Right ventricle myocardium superior (tissue), 1 donor: Measurements from ENCODE around the gene ACSS1. TPM values are rescaled to one million over a fixed set of nuclear protein-coding genes. Genes with fewer than 3 reads are reported as not detected.
A peak's percentile ranks its signal among the peaks of the same experiment; 100 is the strongest.

Experiments
- ATAC-seq: fragments of 200-7000 bp; cut with Tn5 transposase; one replicate; pipeline ENCODE4 v1.9.1; 2020; ENCODE audit warnings: mild to moderate bottlenecking; ENCODE audit not compliant: poor library complexity
- DNase-seq: peaks from one replicate; pipeline ENCODE4 v3.0.0-alpha.2; 2020
- intact Hi-C: fragments of 100-400 bp; cut with DNase I; formaldehyde crosslinking; loops from one replicate; pipeline ENCODE4 v1.11.2; 2022
- total RNA-seq: library from RNA; stranded (reverse); fragmentation: NEBNext Ultra II Directional; extraction: Animal tissue kit (Norgen Biotek cat#: 25700); gene quantifications from one replicate; pipeline ENCODE4 v1.2.1, GENCODE V29; 2021
- donor health status: DM: no; HTN: yes; CAD: no; lungs with severe emphysema.

ACSS1 gene
- total RNA-seq, 1 donor from 2014 or later = 143 TPM

DNA sequence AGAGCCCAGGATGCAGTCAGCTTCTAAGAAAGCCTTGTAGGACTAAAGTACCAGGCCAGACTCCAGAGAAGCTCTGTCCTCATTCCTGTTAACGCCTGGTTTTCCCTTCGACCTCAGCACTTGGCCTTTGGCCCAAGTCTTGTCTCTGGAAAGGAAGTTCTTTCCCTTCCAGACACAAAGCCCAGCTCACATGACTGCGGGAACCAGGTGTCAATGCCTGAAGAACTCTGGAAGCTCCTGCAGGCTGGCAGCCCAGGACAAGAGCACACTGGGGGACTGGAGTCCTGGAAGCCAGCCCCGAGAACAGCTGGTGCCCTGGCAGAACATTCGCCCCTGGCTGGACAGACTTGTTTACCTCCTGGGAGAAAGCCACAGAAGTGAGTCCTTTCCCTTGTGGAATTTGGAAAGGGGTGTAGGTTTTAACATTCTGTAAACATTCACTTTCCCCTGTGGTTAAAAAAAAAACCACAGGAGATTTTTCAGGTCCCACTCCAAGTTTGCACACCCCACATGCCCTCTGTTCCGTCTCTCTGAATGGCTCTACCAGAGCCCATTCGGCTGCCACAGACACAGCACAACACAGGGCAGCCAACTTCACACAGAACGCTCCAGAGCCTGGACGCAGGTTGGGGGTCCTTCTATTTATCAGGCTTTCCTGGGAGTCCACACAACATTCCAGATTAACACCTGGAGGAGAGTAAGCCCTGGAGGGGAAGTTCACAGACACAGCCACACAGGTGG, 18.1 kb downstream of the ACSS1 start:
- ATAC-seq (peak; percentile 83), DNase-seq (peak; percentile 90)
- intact Hi-C loops = no loop called here

DNA sequence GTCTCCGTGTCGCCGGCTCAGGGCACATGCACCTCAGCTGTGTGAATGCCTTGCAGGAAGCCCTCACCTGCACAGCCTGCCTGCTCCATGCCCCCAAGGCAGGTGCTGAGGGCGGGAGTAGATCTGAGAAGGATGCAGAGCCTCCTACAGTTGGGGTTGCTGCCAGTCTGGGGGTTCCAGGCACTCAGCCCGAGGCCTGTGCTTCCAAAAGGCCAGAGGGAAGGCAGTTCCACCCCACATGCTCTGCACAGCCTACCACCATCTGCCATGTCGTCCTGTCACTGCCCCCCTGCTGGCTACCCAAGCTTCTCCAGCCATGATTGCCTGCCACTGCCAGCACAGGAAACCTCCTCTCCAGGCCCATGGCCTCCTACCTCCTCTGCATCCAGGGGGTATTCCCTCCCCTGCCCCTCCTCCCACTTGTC, 19.3 kb downstream of the ACSS1 start:
- ATAC-seq (no peak), DNase-seq (no peak)
- intact Hi-C loops = no loop called here

DNA sequence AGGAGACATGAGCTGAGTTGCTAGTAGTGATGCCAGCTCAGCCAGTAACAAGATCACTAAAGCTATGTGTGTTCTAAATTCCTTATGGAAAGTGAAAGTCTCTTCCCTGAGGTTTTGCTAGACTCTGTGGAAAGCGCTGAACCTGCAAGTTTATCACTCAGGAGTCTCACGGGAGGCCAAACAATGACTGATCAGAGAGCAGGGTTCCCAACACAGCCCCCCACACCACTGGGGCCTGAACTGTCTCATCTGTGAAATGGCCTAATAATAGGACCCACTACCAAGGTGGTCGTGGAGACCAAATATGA, 19.9 kb downstream of the ACSS1 start:
- intact Hi-C loops = no loop called here
- DNase-seq (no peak), ATAC-seq (no peak)

DNA sequence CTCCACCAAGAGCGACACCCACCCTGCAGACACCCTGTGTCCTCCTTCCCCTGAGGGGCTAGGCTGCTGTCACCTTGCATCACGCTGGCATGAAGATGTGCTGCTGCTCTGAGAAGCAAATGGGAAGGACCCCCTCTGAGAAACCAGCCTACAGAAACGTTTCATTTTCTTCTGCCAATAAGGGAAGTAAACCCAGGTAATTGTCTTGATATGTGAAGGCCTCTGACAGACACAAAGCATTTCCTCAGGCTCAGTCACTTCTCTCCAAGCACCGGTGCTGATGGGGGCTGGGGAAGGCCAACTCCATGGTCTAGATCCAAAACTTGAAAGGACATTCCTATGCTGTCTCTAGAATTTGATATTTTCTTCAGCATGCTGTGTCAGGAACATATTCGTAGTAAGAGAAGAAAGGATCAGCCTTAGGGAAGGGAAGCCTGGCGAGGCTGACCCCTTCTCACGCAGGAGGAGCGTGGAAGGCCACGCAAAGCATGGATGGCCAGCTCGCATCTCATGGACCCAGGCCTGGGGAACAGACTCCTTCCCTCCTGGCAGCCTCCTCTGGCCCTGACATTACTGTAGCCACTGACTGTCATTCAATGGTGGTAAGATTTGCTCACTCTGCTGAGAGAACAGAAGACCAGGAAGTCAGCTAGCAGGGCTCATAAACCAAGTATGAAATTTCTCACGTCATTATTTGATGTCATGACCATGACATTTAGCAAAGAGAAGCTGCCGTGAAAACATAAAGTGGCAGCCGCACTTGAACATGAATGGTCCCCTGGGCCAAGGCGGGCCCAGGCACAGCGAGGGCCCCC, 20.4 kb downstream of the ACSS1 start:
- intact Hi-C loops = no loop called here
- DNase-seq = no peak

DNA sequence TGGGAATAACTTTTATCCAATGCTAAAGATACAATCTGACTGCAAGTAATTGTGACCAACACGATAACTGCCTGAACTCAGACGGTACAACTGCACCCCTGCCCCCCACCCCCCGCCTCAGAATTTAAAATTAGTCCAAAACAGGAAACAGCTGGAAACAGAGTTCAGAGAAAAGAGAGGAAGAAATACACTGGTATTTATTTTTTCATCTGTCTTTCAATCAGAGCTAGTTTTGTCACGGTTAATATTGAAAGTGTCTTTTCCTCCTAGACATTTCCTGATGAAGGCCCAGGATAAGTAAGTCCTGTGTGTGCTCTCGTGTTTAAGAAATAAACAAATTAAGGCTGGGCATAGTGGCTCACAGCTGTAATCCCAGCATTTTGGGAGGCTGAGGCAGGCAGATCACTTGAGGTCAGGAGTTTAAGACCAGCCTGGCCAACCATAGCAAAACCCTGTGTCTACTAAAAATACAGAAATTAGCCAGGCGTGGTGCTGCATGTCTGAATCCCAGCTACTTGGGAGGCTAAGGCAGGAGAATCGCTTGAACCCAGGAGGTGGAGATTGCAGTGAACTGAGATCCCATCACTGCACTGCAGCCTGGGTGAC, 21.5 kb downstream of the ACSS1 start:
- ATAC-seq (no peak), DNase-seq (no peak)
- intact Hi-C loops = no loop called here

More for the DNA sequence above, 20.4 kb downstream of the ACSS1 start:
- no peak for ATAC-seq

DNA sequence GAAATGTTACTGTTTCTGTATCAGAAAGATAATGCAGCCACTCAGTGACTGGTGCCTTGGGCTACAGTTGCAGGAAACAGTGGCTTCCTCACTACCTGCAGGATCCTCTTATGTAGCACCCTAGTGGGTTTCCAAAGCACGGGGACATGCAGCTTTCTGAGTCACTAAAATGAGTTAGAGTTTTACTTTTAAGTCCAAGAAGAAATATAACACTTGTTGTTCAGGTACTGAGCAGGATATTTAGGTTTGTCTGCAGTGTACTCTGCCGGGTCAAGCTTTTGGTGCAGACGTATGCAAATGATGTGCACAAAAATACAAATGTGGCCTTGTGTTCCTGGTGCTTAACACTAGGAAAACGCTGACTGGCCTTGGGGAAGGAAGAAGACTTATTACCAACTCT, 22.0 kb downstream of the ACSS1 start:
- intact Hi-C loops = no loop called here
- ATAC-seq = no peak
- DNase-seq = no peak

DNA sequence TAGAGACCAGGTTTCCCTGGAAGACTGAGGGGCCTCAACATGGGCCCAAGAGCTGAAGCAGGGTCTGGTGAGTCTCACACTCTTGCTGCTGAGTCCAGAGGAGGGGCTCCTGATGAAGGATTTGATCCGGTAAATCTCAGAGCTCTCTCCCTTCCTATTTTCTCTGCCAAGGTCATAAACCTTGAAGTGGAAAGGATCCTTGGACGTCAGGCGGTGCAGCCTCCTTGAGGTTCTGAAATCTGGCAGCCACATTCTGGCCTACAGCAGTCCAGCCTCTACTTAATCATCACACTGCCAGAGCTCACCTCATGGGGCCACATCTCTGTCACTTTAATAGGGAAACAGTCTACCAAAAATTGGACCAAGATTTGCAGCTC, 24.0 kb downstream of the ACSS1 start:
- no peak for ATAC-seq
- no peak for DNase-seq
- intact Hi-C loops = no loop called here

DNA sequence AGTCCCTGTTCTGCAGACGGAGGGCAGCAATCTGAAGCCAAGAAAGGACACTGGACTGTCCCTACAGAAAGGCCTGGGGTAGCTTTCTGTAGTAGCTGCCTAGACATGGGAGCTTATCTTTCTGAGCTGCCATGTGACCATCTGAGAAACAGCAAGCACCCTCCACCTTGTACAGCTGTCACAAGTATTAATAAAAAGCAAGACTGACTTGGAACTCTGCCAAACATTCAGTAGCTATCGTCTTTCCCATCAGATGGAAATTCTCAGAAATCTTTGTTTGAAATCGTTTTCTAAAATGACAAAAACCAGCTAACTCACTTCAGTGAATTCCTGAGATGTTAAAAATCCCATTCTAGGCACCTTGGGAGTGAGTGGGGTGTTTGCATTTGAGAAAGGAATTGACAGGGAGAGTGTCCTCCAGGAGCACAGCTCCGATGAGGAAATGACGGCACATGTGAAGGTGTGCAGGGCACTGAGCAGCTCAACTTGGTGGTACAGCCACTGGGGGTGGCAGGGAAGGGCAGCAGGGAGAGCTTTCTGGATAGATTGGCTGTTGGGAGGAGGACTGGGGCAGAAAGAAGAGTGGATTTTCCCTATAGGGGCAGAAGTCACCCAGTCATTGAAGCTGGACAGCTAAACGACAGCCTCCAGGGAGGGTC, 24.5 kb downstream of the ACSS1 start:
- intact Hi-C loops = no loop called here
- peak; percentile 53 for ATAC-seq
- no peak for DNase-seq

DNA sequence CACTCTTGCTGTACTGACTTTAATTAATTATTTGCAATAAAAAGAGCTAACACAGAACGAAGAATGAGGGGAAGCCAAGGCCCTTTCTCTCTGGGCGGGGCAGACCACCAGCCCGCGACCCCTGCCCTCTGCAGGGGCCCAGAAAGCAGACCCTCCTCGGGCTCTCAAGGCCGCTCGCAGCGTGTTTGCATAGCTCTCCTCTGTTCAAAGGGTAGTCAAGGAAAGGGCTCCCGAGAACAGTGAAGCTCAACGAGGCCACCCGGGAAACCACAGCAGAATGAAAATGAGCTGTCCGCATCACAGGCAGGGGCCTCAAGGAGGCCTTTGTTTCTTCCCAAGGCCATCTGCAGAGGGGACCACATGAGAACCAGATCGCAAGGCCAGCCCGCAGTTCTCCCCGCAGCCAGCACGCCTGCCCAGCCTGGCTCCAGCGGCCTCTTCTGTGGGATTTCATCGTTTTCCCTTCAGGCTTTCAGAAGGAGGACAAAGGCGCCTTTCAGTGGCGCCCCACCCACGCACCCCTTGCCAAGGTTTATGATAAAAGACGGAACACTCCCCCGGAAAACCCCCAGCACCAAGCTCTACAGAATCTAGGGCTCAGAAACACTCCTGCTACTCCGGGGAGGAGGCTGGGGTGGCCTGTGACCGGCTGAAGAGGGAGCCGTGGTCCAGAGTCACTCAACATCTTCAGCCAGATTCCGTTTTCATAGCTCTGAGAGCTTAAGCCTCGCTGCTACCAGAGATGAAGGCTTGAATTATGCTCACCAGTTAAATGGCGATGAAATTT, 25.3 kb downstream of the ACSS1 start:
- DNase-seq (peak; percentile 84), ATAC-seq (peak; percentile 70)
- intact Hi-C loops = no loop called here

DNA sequence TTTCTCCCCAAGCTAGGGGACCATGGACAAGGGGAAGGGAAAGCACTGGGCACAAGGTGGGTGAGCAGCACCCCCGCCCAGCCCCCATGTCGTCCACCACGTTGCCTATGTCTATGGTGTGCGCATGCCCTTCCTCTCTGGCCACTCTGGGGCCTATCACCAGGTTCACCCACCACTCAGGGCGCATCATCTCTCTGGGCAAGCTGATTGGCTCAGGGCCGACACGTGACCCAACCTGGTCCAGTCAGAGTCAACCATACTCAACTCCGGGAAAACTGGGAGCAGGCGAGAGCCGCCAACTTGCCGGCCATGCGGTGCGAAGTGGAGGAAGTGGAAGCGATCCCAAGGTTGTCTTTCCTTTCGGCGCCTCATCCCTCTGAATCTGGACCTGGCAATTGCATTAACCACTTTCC, 25.9 kb downstream of the ACSS1 start:
- intact Hi-C loops = no loop called here

DNA sequence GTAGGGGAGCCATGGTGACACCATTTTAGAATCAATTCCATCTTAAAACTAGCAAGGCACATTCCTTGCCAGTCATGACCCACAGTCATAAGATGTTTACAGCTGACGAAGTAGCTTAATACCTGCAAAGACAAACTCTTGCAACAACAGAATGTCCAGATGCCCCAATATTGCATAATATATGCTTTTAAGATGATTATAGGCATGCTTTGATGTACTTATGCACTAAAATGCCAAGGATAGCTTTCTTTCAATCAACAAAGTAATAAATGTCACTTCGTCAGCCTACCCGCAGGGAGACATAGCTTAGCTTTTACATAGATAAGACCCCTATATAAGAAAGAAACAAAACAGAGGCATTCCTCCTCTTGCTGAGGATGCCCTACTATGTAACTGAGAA, 26.7 kb downstream of the ACSS1 start:
- no peak for ATAC-seq
- no peak for DNase-seq
- intact Hi-C loops = no loop called here

More for the DNA sequence above, 25.9 kb downstream of the ACSS1 start:
- ATAC-seq (no peak), DNase-seq (no peak)

DNA sequence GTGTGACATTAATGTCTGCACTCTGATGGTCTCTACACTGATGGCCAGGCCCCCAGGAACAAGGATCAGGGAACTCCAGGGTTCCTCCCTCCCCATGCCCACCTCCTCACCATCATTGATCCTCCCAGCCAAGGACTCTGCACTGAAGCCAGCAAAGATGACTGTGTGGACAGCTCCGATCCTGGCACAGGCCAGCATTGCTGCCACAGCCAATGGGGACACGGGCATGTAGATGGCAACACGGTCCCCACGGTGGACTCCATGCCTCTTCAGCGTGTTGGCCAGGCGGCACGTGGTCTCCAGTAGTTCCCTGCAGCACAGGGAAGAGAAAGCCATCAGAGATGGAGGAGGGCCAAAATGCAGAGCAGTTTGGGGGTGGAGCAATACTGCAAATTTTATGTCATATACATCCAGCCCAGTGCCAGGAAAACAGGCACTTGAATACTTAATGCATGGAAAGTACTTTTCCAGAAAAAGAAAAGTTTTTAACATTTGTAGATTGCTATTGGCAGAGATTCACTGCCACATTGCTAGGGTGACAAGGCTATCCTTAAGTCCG, 27.2 kb downstream of the ACSS1 start:
- intact Hi-C loops = no loop called here
- no peak for ATAC-seq

DNA sequence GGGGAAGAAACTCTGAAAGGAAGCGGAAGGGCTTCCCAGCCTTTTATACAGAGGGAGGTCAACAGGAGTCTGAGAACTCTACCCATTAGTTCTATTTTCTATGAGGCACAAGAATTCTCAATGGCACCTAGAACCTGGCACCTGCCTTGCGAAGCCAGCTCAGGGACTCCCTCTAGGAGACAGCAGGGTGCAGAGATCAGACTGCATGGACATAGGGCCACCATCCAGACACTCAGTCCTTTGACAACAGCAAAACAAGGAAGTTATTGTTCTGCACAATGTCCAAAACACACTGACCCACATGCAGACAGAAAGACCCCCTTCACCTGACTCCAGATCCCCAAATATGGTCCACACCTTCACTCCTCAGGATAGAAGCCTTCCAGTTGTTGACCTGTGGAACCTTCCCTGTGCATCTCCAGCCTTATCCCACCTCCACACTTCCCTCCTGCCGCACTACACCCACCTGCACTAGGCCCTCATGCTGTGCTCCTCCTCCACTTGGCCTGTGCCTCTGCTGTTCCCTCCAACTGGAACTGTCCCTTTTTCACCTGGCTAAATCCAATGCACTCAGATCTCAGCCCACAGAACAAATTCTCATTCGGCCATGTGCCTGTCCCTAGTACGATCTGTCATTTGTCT, 27.8 kb downstream of the ACSS1 start:
- ATAC-seq (no peak), DNase-seq (no peak)
- intact Hi-C loops = no loop called here

More for the DNA sequence above, 27.2 kb downstream of the ACSS1 start:
- DNase-seq = no peak

DNA sequence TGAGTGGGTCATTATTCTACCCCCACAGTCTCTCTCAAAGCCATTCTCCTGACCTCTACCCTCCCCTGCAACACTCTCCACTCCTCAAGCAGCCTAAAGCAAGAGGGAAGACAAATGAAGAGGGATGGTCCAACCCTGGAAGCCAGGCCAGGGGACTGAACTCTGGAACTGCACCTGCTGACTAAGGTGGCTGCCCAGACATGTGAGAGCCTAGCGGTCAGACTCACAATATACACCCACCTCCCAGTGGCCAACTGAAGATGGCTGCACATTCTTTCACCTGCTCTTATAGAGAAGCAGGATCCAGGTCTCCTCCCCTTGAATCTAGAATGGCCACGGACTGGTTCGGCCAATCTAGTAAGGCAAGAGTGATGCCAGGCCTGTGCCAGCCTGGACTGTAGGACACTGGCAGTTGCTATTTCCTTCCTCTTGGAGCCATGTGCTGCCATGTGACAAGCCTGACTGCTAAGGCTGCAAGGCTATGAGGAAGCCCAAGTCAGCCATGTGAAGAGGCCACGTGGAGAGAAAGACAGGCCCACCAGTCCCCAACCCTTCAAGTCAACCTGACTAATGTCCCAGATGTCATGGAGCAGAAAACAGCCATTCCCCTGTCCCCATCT, 31.8 kb downstream of the ACSS1 start:
- ATAC-seq (peak; percentile 23), DNase-seq (no peak)
- intact Hi-C loops = no loop called here

DNA sequence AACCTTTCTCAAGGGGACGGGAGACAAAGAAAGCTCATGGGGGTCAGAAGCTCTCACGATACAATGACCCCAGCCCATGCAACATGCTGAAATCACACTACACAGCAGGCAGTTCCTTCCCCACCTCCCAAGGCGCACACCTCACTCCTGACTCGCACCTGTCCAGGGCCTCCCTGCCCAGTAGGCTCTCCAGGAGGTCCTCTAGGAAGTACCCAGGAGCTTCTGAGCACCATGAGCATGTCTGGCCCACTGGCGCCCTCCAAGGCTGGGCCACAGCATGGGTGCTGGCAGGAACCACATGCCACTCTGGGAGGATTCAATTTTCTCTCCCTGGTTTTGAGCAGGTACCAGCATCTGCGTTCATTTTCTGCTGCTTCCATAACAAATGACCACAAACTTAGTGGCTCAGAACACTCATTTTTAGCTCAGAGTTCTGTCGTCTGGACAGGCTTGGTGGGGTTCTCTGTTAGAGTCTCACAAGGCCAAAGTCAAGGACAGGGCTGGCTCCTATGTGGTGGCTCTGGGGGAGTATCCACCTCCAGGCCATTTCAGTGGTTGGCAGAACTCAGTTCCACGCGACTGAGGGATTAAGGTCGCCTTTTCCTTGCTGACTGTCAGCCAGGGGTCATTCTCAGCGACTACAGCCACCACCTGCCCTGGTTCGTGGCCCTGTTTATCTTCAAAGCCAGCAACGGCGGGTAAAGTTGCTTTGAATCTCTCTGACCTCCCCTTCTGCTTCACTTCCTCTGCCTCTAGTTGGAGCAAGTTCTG, 32.7 kb downstream of the ACSS1 start:
- intact Hi-C loops = no loop called here
- no peak for ATAC-seq
- DNase-seq = no peak

DNA sequence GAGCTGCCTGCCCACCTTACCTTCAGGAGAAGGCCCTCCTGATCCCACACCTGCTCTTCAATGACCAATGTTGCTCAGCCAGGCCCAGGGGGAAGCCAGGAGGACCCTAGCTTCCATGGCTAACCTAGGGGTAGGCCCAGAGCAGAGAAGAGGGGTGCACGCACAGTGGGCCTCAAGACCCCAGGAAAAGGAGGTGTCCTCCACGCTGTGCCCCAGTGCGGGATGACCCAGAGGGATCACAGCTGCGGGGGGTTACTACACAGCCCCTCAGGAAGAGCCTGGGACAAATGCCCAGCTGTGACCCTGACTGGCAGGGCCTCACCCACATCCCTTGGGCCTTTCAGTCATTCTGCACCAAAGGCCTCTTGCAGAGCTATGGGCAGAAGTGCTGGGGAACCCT, 33.8 kb downstream of the ACSS1 start:
- ATAC-seq = no peak
- intact Hi-C loops = no loop called here
- no peak for DNase-seq

DNA sequence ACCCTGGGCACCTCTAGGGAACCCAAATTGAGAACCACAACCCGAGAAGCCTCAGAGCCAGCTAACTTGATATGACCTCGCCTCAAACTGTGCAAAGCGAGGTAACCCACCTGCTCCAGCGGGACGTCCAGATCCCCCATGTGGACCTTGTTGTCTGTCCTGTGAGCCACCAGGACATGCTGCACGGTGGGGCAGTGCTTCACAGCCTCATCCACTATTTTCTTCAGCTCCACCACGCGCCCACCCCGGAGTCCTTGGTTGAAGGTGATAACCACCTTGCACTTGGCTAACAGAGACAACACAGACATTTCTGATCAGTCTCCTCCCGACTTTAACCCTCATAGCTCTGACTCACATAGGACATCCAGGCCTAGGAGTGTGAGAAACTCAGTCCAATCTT, 34.6 kb downstream of the ACSS1 start:
- ATAC-seq (no peak), DNase-seq (no peak)
- intact Hi-C loops = no loop called here
